GM21576 (cell line): ENCODE measurements around the gene WWTR1.

Experiments
- ATAC-seq: cut with Tn5 transposase; IDR thresholded peaks from one replicate; pipeline ENCODE4 v1.9.1; 2021; ENCODE audit warnings: mild to moderate bottlenecking, moderate library complexity; ENCODE audit not compliant: unreplicated experiment

Gene WWTR1

GRCh38 chr3:149571381-149571780, 86.4 kb downstream of the WWTR1 start:
- ATAC-seq: no peak

GRCh38 chr3:149570016-149570415, 87.8 kb downstream of the WWTR1 start:
- no peak for ATAC-seq

GRCh38 chr3:149567381-149567780, 90.4 kb downstream of the WWTR1 start:
- ATAC-seq: no peak

- ATAC-seq: no peak
These were observed 91.4 kb downstream of the WWTR1 start for GRCh38 chr3:149566292-149566975.

GRCh38 chr3:149564079-149564478, 93.7 kb downstream of the WWTR1 start:
- ATAC-seq: no peak

- ATAC-seq: no peak
These were observed 94.7 kb downstream of the WWTR1 start for GRCh38 chr3:149563114-149563513.

- no peak for ATAC-seq
These were observed 97.2 kb downstream of the WWTR1 start for GRCh38 chr3:149560617-149561016.

GRCh38 chr3:149560001-149560400, 97.8 kb downstream of the WWTR1 start:
- no peak for ATAC-seq

- no peak for ATAC-seq
These were observed 98.3 kb downstream of the WWTR1 start for GRCh38 chr3:149559525-149559924.

- ATAC-seq: no peak
These were observed 101.9 kb downstream of the WWTR1 start for GRCh38 chr3:149555927-149556326.

- ATAC-seq: no peak
These were observed 103.0 kb downstream of the WWTR1 start for GRCh38 chr3:149554826-149555225.

GRCh38 chr3:149553781-149554451, 103.9 kb downstream of the WWTR1 start:
- ATAC-seq: no peak

- ATAC-seq: no peak
These were observed 105.1 kb downstream of the WWTR1 start for GRCh38 chr3:149552700-149553099.

- no peak for ATAC-seq
These were observed 106.3 kb downstream of the WWTR1 start for GRCh38 chr3:149551500-149551899.

- ATAC-seq: no peak
These were observed 109.2 kb downstream of the WWTR1 start for GRCh38 chr3:149548669-149549065.

- no peak for ATAC-seq
These were observed 109.7 kb downstream of the WWTR1 start for GRCh38 chr3:149547954-149548668.

- no peak for ATAC-seq
These were observed 110.4 kb downstream of the WWTR1 start for GRCh38 chr3:149547413-149547812.

- no peak for ATAC-seq
These were observed 112.8 kb downstream of the WWTR1 start for GRCh38 chr3:149545049-149545448.

- ATAC-seq: no peak
These were observed 115.2 kb downstream of the WWTR1 start for GRCh38 chr3:149542375-149543312.

GRCh38 chr3:149541091-149541491, 116.7 kb downstream of the WWTR1 start:
- no peak for ATAC-seq

GRCh38 chr3:149538371-149538770, 119.5 kb downstream of the WWTR1 start:
- no peak for ATAC-seq
